Kidney capillary endothelial cell (primary cell): Measurements from ENCODE around the gene SLC25A48.

ENCODE experiments used
- DNase-seq: peaks from one replicate; pipeline ENCODE4 v3.0.0-alpha.2; 2018; ENCODE audit warnings: low spot score

The SLC25A48 gene

GRCh38 chr5:135920199-135920598 lies 85.7 kb downstream of the SLC25A48 start:
- no peak for DNase-seq

GRCh38 chr5:135921388-135921787 lies 86.9 kb downstream of the SLC25A48 start:
- no peak for DNase-seq

- no peak for DNase-seq
Observed at GRCh38 chr5:135930029-135930948, 95.8 kb downstream of the SLC25A48 start.

- no peak for DNase-seq
Observed at GRCh38 chr5:135930949-135931295, 96.5 kb downstream of the SLC25A48 start.

DNA sequence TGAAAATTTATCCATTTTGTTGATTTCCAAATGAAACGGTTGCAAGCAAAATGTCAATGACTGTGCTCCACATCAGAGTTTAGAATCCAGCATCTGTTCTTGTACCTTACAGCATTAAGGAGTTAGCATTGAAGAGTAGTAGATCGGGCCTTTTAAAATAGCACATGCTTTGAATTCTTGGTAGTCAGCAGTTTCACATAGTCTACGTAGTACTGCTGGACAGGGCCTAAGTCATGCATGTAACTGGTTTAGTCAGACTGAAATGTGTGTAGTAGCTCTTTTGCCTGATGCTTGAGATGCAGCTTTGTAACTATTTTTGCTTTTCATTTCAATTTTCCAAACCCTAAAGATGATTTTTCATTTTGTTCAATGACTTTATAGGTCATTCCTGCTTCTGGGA lies 100.5 kb downstream of the SLC25A48 start:
- no peak for DNase-seq

DNA sequence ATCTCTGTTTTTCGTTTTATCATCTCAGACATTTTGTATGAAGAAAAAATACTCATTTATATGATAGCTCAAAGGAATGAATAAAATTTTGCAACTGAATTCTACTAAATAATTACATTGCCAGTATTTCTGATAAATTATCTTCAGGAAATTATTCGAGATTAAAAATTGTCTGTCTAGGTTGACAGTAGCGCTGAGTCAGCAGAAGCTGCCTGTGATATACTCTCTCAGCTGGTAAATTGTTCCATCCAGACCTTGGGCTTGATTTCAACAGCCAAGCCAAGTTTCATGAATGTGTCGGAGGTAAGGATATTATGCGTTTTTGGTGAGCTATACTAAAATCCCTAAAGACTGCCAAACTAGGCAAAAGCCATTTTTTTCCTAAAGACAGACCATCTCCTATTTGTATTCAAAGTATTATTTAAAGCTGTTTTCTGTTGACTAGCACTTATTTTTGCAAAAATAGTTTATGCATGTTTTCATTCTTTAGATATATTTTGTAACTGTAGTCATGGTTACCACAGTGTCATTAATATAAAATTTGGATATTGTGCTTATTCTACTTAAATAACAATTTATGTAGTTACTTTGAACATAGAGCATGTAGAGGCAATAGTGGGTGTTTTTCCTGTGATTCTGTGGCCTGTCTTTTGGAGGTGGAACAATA lies 102.9 kb downstream of the SLC25A48 start:
- DNase-seq = no peak
